Amniotic epithelial cell (primary cell): ENCODE measurements around the gene ZNF362.
"Not testable (repeated sequence)": the region's sequence is repeated elsewhere in the genome, so short reads cannot be mapped to it uniquely, and the experiment has no call there.

ENCODE experiments used
- DNase-seq: peaks from one replicate; pipeline ENCODE4 v3.0.0-alpha.2; 2010; ENCODE audit warnings: low read depth

ZNF362 gene

GRCh38 chr1:33287317-33287716 lies 31.0 kb downstream of the ZNF362 start:
- DNase-seq: no peak

GRCh38 chr1:33288976-33289857 lies 32.9 kb downstream of the ZNF362 start:
- DNase-seq: no peak

- no peak for DNase-seq
Observed at GRCh38 chr1:33289858-33290154, 33.5 kb downstream of the ZNF362 start.

- DNase-seq: not testable (repeated sequence)
Observed at GRCh38 chr1:33290615-33291014, 34.3 kb downstream of the ZNF362 start.

GRCh38 chr1:33292726-33293340 lies 36.5 kb downstream of the ZNF362 start:
- DNase-seq: peak; percentile 81

- DNase-seq: no peak
Observed at GRCh38 chr1:33294071-33295010, 38.0 kb downstream of the ZNF362 start.

GRCh38 chr1:33295023-33295422 lies 38.7 kb downstream of the ZNF362 start:
- DNase-seq: no peak

GRCh38 chr1:33295450-33296081 lies 39.3 kb downstream of the ZNF362 start:
- peak; percentile 67 for DNase-seq

GRCh38 chr1:33296082-33296458 lies 39.8 kb downstream of the ZNF362 start:
- DNase-seq: no peak

- DNase-seq: no peak
Observed at GRCh38 chr1:33296824-33297223, 40.5 kb downstream of the ZNF362 start.

- DNase-seq: no peak
Observed at GRCh38 chr1:33297911-33298622, 41.8 kb downstream of the ZNF362 start.

GRCh38 chr1:33298623-33299277 lies 42.5 kb downstream of the ZNF362 start:
- DNase-seq: peak; percentile 50

- DNase-seq: no peak
Observed at GRCh38 chr1:33299461-33300155, 43.3 kb downstream of the ZNF362 start.

GRCh38 chr1:33300673-33301072 lies 44.4 kb downstream of the ZNF362 start:
- peak; percentile 90 for DNase-seq

GRCh38 chr1:33301273-33301984 lies 45.1 kb downstream of the ZNF362 start:
- no peak for DNase-seq

GRCh38 chr1:33302325-33302724 lies 46.0 kb downstream of the ZNF362 start:
- DNase-seq: no peak

- DNase-seq: no peak
Observed at GRCh38 chr1:33305016-33305415, 48.7 kb downstream of the ZNF362 start.

- DNase-seq: no peak
Observed at GRCh38 chr1:33305816-33306652, 49.7 kb downstream of the ZNF362 start.
